Stimulated activated CD8-positive, alpha-beta memory T cell treated with anti-CD3 and anti-CD28 coated beads, Interleukin-7, amount 100 ng/mL, for 1 hour (primary cell): ENCODE data around the gene MYO16.

Source experiments
- DNase-seq, 2 donors: peaks; one replicate each; pipeline ENCODE4 v3.0.0-alpha.2; 2020; ENCODE audit warnings: low read depth in 2 of 2

Gene MYO16

DNA sequence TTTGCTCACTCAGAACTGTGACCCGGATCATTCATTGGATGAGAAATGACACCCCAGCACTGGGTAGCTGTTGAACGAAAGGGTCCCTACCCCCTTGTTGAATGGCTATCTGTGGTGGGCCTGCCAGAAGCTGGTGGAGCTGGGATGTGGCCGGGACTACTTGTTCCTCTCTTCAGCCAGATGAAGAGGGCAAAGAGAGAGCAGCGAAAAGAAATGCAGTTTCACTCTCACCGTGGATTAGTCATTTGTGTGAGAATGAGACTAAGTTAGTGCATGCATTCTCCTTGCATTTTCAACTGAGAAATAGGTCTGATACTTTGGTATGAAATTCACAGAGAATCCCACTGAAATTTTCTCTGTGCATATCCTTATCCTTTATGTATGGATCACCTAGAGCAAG lies 603.9 kb downstream of the MYO16 start:
- no peak for DNase-seq

GRCh38 chr13:109235901-109236300 lies 606.5 kb downstream of the MYO16 start:
- no peak for DNase-seq

GRCh38 chr13:109241160-109241559 lies 611.7 kb downstream of the MYO16 start:
- no peak for DNase-seq

DNA sequence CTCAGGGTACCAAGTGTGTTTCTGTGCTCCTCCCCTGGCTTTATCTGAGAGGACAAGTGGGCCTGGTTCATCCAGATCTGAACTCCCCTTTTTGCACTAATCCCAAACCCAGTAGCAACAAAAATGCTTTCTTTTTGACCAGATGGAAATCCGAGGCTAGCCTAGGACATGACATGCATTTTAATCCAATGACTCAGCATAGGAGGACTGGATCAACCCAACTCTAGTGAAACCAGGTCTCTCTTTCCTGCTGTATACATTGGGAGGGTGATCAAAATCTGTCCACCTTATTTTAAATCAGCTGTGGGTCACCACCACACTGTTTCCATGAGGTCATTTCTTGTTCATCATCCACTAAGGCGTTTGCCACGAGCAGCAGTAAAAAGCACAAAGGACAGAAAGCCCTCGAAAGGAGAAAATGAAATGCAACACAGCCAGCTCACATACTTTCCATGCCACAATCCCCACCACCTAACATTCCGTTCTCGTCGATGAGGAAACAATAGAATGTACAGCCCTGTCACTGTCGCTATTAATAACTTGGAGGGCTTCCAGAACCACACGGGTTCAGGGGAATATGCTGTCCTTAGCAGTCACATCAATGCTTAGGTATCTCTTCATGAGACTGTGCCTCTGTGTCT lies 614.0 kb downstream of the MYO16 start:
- DNase-seq: no peak

DNA sequence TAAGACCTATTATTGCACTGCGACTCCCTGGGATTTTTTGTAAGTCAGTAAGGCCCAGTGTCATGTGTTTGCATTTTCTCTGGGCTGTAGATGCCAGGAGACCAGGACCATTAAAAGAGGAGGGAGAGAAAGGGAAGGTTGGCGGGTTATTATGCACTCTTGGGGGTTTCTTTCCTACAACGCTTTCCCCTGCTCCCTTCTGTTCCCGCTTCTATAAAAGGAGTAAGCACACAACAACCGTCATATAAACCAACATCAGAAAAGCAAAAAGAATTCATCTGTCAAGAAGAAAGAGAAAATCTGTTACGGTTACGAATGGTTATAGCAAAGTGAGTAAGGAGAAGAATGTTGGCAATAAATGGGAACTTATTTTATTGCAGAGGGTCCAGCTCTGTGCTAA lies 615.2 kb downstream of the MYO16 start:
- DNase-seq: no peak

DNA sequence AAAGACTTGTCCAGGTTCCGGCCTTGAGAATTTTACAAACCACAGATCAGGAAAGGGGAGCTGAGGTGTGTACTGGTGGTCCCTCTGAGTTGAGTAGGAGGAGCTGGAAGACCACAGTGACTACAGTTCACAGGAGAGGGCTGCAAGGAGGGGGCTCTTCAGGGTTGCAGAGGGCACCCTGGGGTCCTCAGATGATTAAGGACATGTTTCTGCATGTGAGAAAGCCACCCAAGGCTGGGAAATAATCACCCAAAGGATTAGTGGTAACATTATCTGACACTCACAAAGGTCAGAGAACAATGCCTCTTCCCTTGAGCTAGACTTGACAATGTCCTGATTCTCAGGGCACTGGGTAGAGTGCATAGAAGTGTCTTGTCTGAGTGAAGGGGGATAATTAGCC lies 616.6 kb downstream of the MYO16 start:
- DNase-seq: no peak

DNA sequence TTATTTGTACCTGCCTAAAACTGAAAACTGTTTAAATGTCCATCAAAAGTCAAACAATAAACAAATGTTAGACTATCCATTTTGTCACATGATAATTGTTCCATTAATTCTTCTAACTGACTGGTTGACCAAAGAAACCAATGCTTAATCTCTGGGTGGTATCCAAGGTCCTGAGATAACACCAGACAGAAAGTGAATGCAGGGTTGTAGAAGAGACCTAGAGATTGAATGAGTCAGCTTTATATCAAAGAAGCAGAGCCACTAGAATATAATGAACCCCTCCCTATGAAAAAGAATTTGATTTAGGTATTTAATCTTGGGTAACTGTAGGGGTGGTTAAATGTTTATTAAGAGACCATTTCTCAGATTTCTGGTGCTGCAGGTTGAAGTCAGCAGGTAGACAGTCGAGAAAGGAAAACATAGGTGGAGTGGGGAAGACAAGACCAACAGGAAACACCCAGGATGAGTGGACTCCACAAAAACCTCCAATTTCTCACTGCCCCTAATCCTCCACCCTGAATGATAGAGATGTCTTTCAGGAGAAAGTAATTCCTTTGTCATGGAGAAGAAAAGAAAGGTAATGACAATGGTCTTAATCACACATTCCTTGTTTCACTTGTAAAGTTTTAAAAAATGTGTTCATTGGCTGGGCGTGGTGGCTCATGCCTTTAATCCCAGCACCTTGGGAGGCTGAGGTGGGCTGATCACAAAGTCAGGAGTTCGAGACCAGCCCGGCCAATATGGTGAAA lies 620.5 kb downstream of the MYO16 start:
- no peak for DNase-seq

DNA sequence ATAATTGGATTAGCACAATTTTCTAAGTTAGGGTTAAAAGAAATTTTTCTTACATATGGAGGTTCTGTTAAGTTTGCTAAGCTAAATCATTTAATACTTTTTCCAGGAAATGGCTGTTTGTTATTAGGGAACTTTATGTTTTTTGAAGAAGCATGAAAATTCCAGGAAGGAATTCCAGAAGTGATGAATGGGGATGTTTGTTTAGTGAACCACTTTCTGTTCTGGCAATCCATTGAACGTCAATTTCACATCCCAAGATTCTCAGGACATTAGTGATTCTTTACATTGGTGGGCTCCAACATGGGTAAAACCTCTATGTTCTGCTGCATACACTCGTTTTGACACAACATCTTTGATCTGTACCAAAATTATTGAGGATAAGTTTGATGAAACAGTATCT lies 622.5 kb downstream of the MYO16 start:
- no peak for DNase-seq

DNA sequence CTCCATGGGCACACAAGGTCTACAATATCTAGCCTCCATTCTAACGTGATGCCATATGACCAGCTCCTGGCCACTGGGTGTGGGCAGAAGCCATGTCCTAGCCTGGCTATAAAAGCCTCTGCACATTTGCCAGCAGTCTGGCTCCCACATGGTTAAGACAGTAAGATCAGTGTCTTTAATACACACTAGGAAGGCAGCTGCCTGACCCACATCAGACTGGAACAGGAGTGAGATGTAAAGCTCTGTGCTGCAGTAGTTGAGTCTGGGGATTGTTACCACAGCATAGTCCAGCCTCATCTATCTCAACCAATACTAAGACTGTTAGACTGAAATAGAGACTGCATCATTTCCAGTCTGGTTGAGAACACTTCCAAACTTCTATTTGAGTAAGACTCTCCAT lies 623.9 kb downstream of the MYO16 start:
- DNase-seq: no peak

GRCh38 chr13:109254274-109254673 lies 624.9 kb downstream of the MYO16 start:
- DNase-seq: no peak

GRCh38 chr13:109255141-109255856 lies 625.9 kb downstream of the MYO16 start:
- no peak for DNase-seq

GRCh38 chr13:109256866-109257760 lies 627.7 kb downstream of the MYO16 start:
- no peak for DNase-seq
